HepG2 (cell line): Measurements from ENCODE around the gene AKR1A1. TPM values are rescaled to one million over a fixed set of nuclear protein-coding genes. Genes with fewer than 3 reads are reported as not detected.
A peak's percentile ranks its signal among the peaks of the same experiment; 100 is the strongest.

Source experiments
- CEBPZ ChIP-seq: IDR thresholded peaks from 2 replicates; pipeline ENCODE4 v1.6.1; 2012; ENCODE audit warnings: low read length, improper control_type of control experiment
- HNRNPK ChIP-seq: fragments of 200-400 bp; formaldehyde crosslinking; IDR thresholded peaks from 2 replicates; pipeline ENCODE4 v1.6.1; 2018; ENCODE audit warnings: low read length, low read depth, moderate library complexity, mild to moderate bottlenecking; ENCODE audit not compliant: poor library complexity, severe bottlenecking
- KMT2A ChIP-seq: sonication (generic); formaldehyde crosslinking; IDR thresholded peaks from 2 replicates; pipeline ENCODE4 v1.4.0; 2020; ENCODE audit warnings: missing genetic modification reagents
- NCOA2 ChIP-seq: sonication (generic); formaldehyde crosslinking; IDR thresholded peaks from 2 replicates; pipeline ENCODE4 v1.8.0; 2022; ENCODE audit warnings: inconsistent platforms
- PAF1 ChIP-seq: IDR thresholded peaks from 2 replicates; pipeline ENCODE4 v1.6.1; 2016; ENCODE audit warnings: missing genetic modification reagents, missing compliant biosample characterization
- PRMT3 ChIP-seq: sonication (generic); formaldehyde crosslinking; IDR thresholded peaks from 2 replicates; pipeline ENCODE4 v1.8.1; 2022; ENCODE audit warnings: low read depth, mild to moderate bottlenecking, moderate library complexity, missing genetic modification reagents, borderline replicate concordance
- REPIN1 ChIP-seq: sonication (generic); formaldehyde crosslinking; IDR thresholded peaks from 2 replicates; pipeline ENCODE4 v1.8.0; 2022; ENCODE audit warnings: missing genetic modification reagents, low read depth, mild to moderate bottlenecking, borderline replicate concordance
- SIX1 ChIP-seq: sonication (generic); formaldehyde crosslinking; IDR thresholded peaks from 2 replicates; pipeline ENCODE4 v1.4.0; 2020; ENCODE audit warnings: missing genetic modification reagents, borderline replicate concordance
- YEATS4 ChIP-seq: sonication (generic); formaldehyde crosslinking; IDR thresholded peaks from 2 replicates; pipeline ENCODE4 v1.4.0; 2020; ENCODE audit warnings: missing genetic modification reagents, borderline replicate concordance
- ZNF614 ChIP-seq: IDR thresholded peaks from 2 replicates; pipeline ENCODE4 v1.6.1; 2018; ENCODE audit warnings: missing biosample characterization, missing genetic modification reagents, inconsistent platforms, borderline replicate concordance
- polyA plus RNA-seq, 8 experiments: library from polyadenylated mRNA; depleted of rRNA in 3 of 8; stranded (reverse) in 7 of 8; unstranded in 1 of 8; fragments of >200 nt; fragmentation: Illumina TruSeq in 4 of 8; extraction: Trizol in 4 of 8; gene quantifications; 2 replicates each; pipeline versions ENCODE4 v1.2.1 to v1.2.3, GENCODE V29; 2011 to 2016; ENCODE audit warnings: low read depth in 4 of 8, missing spikeins in 1 of 8, mixed read lengths in 1 of 8; ENCODE audit not compliant: insufficient read depth in 1 of 8
- total RNA-seq, 5 experiments: library from RNA; depleted of rRNA; stranded (reverse); fragments of >200 nt; fragmentation: Illumina TruSeq; extraction: Trizol; gene quantifications; 2 replicates each; pipeline ENCODE4 v1.2.3, GENCODE V29; 2016; ENCODE audit warnings: low read depth in 1 of 5
- TF ChIP-seq, protein P1 (sequence below): sonication (generic); formaldehyde crosslinking; IDR thresholded peaks from 2 replicates; pipeline ENCODE4 v1.5.0; 2020; ENCODE audit warnings: missing genetic modification reagents

Gene AKR1A1
- total and polyA plus RNA-seq, 2 of the 13 experiments (the other 11 are each of a cell fraction or from before 2014, with no cell fraction given): 181 to 217 TPM

GRCh38 chr1:45550401-45551351 is at the start of gene AKR1A1 (continued):
- TF ChIP-seq, protein P1, sequence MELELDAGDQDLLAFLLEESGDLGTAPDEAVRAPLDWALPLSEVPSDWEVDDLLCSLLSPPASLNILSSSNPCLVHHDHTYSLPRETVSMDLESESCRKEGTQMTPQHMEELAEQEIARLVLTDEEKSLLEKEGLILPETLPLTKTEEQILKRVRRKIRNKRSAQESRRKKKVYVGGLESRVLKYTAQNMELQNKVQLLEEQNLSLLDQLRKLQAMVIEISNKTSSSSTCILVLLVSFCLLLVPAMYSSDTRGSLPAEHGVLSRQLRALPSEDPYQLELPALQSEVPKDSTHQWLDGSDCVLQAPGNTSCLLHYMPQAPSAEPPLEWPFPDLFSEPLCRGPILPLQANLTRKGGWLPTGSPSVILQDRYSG (CRISPR knock-in tag): no peak; the same call in none of the 2 replicates
- TF ChIP-seq SIX1 (CRISPR knock-in tag): no peak
- TF ChIP-seq PRMT3: no peak
- TF ChIP-seq ZNF614 (CRISPR knock-in tag): peak; percentile 74; the same call in 1 of the 2 replicates
- no peak for TF ChIP-seq CEBPZ
- TF ChIP-seq KMT2A (CRISPR knock-in tag): peak; percentile 92
- TF ChIP-seq YEATS4: peak; percentile 100
- TF ChIP-seq NCOA2: no peak
- no peak for TF ChIP-seq PAF1 (CRISPR knock-in tag)
- no peak for TF ChIP-seq HNRNPK
- peak; percentile 95 for TF ChIP-seq REPIN1 (CRISPR knock-in tag)
